ENCODE measurements around the gene MAST4.

Gene MAST4

DNA sequence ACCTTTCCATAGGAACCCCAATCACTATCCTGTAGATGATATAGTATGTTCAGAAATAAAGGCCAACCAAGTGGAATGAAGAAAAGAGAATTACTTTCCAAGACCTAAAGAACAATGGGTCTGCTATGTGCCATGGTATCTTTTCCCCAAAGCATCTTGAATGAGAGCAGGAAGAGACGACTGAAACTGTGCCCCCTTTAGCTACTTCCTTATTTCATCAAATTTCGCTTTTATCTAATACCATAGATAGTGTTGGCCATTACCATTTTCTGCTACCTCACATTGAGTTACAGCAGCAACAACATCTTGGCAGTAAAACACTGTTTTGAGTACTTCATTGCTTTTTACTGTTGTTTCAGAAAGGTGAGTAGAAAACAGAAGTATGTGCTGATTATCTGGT lies 333.8 kb downstream of the MAST4 start:
- no peaks in the 10 kb centered on the region for H3K36me3 ChIP-seq (replicated peaks)
- H3K27me3 ChIP-seq (replicated peaks): no peaks in the 10 kb centered on the region
- DNase-seq: no peak
- in situ Hi-C loops (cut with HindIII; ENCODE audit: low pct_ligation_motif_present, low sequenced_read_pairs): no loop called here
- TF ChIP-seq, protein P1, sequence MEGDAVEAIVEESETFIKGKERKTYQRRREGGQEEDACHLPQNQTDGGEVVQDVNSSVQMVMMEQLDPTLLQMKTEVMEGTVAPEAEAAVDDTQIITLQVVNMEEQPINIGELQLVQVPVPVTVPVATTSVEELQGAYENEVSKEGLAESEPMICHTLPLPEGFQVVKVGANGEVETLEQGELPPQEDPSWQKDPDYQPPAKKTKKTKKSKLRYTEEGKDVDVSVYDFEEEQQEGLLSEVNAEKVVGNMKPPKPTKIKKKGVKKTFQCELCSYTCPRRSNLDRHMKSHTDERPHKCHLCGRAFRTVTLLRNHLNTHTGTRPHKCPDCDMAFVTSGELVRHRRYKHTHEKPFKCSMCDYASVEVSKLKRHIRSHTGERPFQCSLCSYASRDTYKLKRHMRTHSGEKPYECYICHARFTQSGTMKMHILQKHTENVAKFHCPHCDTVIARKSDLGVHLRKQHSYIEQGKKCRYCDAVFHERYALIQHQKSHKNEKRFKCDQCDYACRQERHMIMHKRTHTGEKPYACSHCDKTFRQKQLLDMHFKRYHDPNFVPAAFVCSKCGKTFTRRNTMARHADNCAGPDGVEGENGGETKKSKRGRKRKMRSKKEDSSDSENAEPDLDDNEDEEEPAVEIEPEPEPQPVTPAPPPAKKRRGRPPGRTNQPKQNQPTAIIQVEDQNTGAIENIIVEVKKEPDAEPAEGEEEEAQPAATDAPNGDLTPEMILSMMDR (IDR thresholded peaks at IDR 0.05; ENCODE audit: low read depth, low read length, missing control alignments): no peak
- no peak overlapping the region for H3K27ac ChIP-seq
- no peak overlapping the region for H3K4me3 ChIP-seq (ENCODE audit: low read depth, low read length)

DNA sequence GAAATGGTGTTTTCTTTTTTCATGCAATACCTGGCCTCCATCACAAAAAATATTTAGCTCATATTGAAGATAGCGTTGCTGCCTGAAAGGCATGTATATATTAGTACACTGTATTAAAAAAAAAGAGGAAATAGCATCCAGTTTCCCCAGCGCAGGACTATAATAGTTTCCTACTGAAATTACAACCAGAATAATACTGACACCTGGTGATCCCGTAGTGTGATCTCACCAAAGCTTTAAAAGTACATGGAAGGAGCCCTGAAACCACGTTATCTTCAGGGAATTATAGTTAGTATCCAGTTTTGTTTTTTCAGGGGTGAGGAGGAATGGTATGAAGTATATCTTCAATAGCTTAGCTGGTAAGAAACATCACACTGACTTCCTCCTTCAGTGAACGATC lies 335.5 kb downstream of the MAST4 start:
- TF ChIP-seq, protein P1 (IDR thresholded peaks at IDR 0.05; ENCODE audit: low read depth, low read length, missing control alignments): no peak
- no peaks in the 10 kb centered on the region for H3K27me3 ChIP-seq (replicated peaks)
- DNase-seq: no peak
- no peak overlapping the region for H3K27ac ChIP-seq
- in situ Hi-C loops (cut with HindIII; ENCODE audit: low pct_ligation_motif_present, low sequenced_read_pairs): no loop called here
- H3K4me3 ChIP-seq (ENCODE audit: low read depth, low read length): no peak overlapping the region
- H3K36me3 ChIP-seq (replicated peaks): no peaks in the 10 kb centered on the region

DNA sequence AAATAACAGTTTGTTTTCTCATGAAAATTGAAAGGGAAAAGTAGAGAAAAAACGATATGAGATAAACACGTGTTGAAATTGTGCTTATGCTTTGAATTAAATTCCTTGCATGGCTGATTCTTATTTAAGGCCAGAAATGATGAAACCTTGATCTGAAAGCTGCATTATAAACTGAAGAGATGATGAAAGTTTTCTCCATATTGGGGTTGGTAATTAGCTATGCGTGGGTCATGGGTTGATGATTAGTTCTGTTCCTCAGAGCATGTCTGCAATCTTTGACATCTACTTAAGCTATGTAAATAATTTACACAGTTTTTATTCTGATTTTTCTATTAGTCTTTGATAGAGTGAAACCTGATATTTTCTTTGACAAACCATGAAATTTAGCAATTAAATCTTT lies 336.3 kb downstream of the MAST4 start:
- peak overlapping the region; percentile 29 for H3K27ac ChIP-seq
- no peaks in the 10 kb centered on the region for H3K27me3 ChIP-seq (replicated peaks)
- in situ Hi-C loops (cut with HindIII; ENCODE audit: low pct_ligation_motif_present, low sequenced_read_pairs): no loop called here
- no peak for DNase-seq
- TF ChIP-seq, protein P1 (IDR thresholded peaks at IDR 0.05; ENCODE audit: low read depth, low read length, missing control alignments): no peak
- no peak overlapping the region for H3K4me3 ChIP-seq (ENCODE audit: low read depth, low read length)
- no peaks in the 10 kb centered on the region for H3K36me3 ChIP-seq (replicated peaks)

DNA sequence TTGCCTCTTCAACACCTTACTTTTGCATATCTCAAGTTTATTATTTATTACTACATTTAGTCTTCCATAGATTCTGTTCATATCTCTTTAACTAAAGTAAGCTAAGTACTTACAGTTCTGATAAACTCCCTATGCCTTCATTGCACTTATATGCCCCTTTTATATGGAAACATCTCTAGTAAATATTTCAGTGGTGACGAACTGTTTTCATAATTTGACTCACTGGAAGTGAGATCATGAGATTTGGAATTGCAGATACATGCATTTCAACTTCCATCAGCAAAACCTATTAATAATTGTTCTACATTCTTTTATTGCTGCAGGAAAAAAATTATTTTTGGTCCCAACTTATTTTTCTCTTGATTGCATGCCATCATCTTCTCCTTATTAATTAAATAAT lies 336.9 kb downstream of the MAST4 start:
- H3K27ac ChIP-seq: peak overlapping the region; percentile 48
- in situ Hi-C loops (cut with HindIII; ENCODE audit: low pct_ligation_motif_present, low sequenced_read_pairs): no loop called here
- DNase-seq: peak; percentile 31
- no peak overlapping the region for H3K4me3 ChIP-seq (ENCODE audit: low read depth, low read length)
- no peaks in the 10 kb centered on the region for H3K27me3 ChIP-seq (replicated peaks)
- no peaks in the 10 kb centered on the region for H3K36me3 ChIP-seq (replicated peaks)
- TF ChIP-seq, protein P1 (IDR thresholded peaks at IDR 0.05; ENCODE audit: low read depth, low read length, missing control alignments): no peak

DNA sequence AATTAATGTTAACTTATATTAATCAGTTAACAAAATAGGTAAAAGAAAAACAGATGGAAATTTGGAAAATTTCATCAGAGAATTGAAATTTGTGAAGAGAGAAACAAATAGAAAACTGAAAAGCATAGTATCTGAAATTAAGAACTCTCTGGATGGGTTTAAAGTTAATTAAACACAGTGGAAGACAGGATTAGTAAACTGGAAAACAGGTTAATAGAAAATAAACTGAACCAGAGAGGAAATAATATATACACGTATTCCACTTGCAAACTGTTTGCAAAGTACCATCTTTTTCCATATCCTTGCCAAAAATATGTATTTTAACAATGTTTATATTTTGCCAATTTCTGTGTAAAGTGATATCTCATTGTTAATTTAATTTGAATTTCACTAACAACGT lies 342.9 kb downstream of the MAST4 start:
- Histone ChIP-seq H3K36me3 (replicated peaks) (no peaks in the 10 kb centered on the region), H3K4me3 (ENCODE audit: low read depth, low read length) (no peak overlapping the region), H3K27me3 (replicated peaks) (no peaks in the 10 kb centered on the region), H3K27ac (no peak overlapping the region)
- DNase-seq: no peak
- in situ Hi-C loops (cut with HindIII; ENCODE audit: low pct_ligation_motif_present, low sequenced_read_pairs): no loop called here
- TF ChIP-seq, protein P1 (IDR thresholded peaks at IDR 0.05; ENCODE audit: low read depth, low read length, missing control alignments): no peak

All from brain microvascular endothelial cell (primary cell).